SU-DHL-6 (cell line): ENCODE results near the gene CRIM1.

Source experiments
- H2AFZ ChIP-seq: fragments of 200-600 bp; sonication (generic); 2 replicates; pipeline ENCODE4 v1.6.1; 2014; ENCODE audit warnings: low read depth, mild to moderate bottlenecking, moderate library complexity, mixed read lengths, antibody characterized with exemption, low read length; ENCODE audit not compliant: severe bottlenecking
- H3F3A ChIP-seq: fragments of 200-600 bp; shearing (Covaris generic); 2 replicates; pipeline ENCODE4 v1.6.0; 2016; ENCODE audit warnings: antibody characterized with exemption, mild to moderate bottlenecking; ENCODE audit not compliant: insufficient read depth
- H3K27ac ChIP-seq: fragments of 200-600 bp; sonication (generic); 2 replicates; pipeline ENCODE4 v1.5.1; 2016; ENCODE audit warnings: low read depth, mild to moderate bottlenecking, low read length, moderate library complexity, mixed read lengths
- H3K27me3 ChIP-seq: fragments of 200-600 bp; sonication (generic), shearing (Covaris generic); 2 replicates; pipeline ENCODE4 v1.6.0; 2014; ENCODE audit warnings: mild to moderate bottlenecking, low read length
- H3K36me3 ChIP-seq: fragments of 200-600 bp; sonication (generic); 2 replicates; pipeline ENCODE4 v1.6.1; 2014; ENCODE audit warnings: mild to moderate bottlenecking, low read length, mixed read lengths
- H3K4me2 ChIP-seq: fragments of 300-600, 200-600 bp; shearing (Covaris generic), sonication (generic); 2 replicates; pipeline ENCODE4 v1.6.0; 2014; ENCODE audit warnings: low read length, low read depth, mild to moderate bottlenecking; ENCODE audit not compliant: poor library complexity, severe bottlenecking
- H3K4me3 ChIP-seq: fragments of 200-600 bp; sonication (generic); 2 replicates; pipeline ENCODE4 v1.5.1; 2014; ENCODE audit warnings: antibody characterized with exemption, low read length, mild to moderate bottlenecking, mixed read lengths; ENCODE audit not compliant: insufficient read depth, poor library complexity, severe bottlenecking
- H3K79me2 ChIP-seq: fragments of 200-600 bp; sonication (generic); 2 replicates; pipeline ENCODE4 v1.6.1; 2014; ENCODE audit warnings: mild to moderate bottlenecking, low read length, moderate library complexity; ENCODE audit not compliant: insufficient read depth
- H3K9ac ChIP-seq: fragments of 200-600 bp; sonication (generic); 2 replicates; pipeline ENCODE4 v1.7.0; 2014; ENCODE audit warnings: mild to moderate bottlenecking, low read length
- H3K9me2 ChIP-seq: fragments of 200-600 bp; sonication (generic); replicated peaks from 2 replicates; pipeline ENCODE4 v1.6.1; 2014; ENCODE audit warnings: low read length; ENCODE audit not compliant: insufficient read depth
- H3K9me3 ChIP-seq: fragments of 200-600 bp; sonication (generic); 2 replicates; pipeline ENCODE4 v1.6.1; 2014; ENCODE audit warnings: low read length, mixed read lengths; ENCODE audit not compliant: insufficient read depth
- H4K20me1 ChIP-seq: fragments of 200-600 bp; sonication (generic); 2 replicates; pipeline ENCODE4 v1.6.1; 2014; ENCODE audit warnings: low read depth, mild to moderate bottlenecking, antibody characterized with exemption, low read length, moderate library complexity, mixed read lengths
- EZH2phosphoT487 ChIP-seq: fragments of 200-600 bp; sonication (generic), shearing (Covaris generic); conservative IDR thresholded peaks from 2 replicates; pipeline ENCODE4 v1.6.1; 2018; ENCODE audit warnings: mild to moderate bottlenecking, antibody characterized with exemption, low read length, moderate library complexity, mixed read lengths
- TF ChIP-seq, protein P1 (sequence below): fragments of 200-600 bp; sonication (generic); IDR thresholded peaks from one replicate; pipeline ENCODE4 v1.5.1; 2017; ENCODE audit warnings: antibody characterized with exemption, mild to moderate bottlenecking, low read length, moderate library complexity; ENCODE audit not compliant: insufficient read depth, poor library complexity, severe bottlenecking

The CRIM1 gene

DNA sequence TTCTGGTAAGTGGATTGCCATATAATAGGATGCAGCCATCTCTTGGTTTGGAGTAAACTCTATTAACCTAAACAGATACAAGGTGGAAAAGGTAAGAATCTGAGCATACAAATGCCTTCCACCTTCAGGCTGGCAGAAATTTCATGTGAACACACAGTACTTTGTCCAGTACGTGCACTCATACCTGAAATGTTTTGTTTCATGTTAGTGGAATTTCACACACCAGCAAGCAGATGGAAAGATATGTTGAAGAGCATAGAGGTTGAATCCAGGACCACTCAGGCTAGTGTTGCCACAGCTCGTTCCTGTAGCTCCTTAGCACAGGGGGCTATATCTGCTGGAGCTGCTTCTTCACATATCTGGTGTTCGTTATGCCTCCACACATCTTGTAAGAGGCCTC, 34.0 kb downstream of the CRIM1 start:
- Histone ChIP-seq H3K27me3 (no peaks in the 10 kb centered on the region), H3K9me3 (no peaks in the 10 kb centered on the region), H3K79me2 (no peaks in the 10 kb centered on the region), H3F3A (no peaks in the 10 kb centered on the region), H3K36me3 (no peaks in the 10 kb centered on the region), H4K20me1 (no peaks in the 10 kb centered on the region), H3K4me3 (no peak overlapping the region), H3K4me2 (no peak overlapping the region), H3K9me2 (no peaks in the 10 kb centered on the region), H3K27ac (no peak overlapping the region), H3K9ac (no peak overlapping the region), H2AFZ (no peak overlapping the region)
- TF ChIP-seq, protein P1, sequence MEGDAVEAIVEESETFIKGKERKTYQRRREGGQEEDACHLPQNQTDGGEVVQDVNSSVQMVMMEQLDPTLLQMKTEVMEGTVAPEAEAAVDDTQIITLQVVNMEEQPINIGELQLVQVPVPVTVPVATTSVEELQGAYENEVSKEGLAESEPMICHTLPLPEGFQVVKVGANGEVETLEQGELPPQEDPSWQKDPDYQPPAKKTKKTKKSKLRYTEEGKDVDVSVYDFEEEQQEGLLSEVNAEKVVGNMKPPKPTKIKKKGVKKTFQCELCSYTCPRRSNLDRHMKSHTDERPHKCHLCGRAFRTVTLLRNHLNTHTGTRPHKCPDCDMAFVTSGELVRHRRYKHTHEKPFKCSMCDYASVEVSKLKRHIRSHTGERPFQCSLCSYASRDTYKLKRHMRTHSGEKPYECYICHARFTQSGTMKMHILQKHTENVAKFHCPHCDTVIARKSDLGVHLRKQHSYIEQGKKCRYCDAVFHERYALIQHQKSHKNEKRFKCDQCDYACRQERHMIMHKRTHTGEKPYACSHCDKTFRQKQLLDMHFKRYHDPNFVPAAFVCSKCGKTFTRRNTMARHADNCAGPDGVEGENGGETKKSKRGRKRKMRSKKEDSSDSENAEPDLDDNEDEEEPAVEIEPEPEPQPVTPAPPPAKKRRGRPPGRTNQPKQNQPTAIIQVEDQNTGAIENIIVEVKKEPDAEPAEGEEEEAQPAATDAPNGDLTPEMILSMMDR, result no peak
- no peak for TF ChIP-seq EZH2phosphoT487

DNA sequence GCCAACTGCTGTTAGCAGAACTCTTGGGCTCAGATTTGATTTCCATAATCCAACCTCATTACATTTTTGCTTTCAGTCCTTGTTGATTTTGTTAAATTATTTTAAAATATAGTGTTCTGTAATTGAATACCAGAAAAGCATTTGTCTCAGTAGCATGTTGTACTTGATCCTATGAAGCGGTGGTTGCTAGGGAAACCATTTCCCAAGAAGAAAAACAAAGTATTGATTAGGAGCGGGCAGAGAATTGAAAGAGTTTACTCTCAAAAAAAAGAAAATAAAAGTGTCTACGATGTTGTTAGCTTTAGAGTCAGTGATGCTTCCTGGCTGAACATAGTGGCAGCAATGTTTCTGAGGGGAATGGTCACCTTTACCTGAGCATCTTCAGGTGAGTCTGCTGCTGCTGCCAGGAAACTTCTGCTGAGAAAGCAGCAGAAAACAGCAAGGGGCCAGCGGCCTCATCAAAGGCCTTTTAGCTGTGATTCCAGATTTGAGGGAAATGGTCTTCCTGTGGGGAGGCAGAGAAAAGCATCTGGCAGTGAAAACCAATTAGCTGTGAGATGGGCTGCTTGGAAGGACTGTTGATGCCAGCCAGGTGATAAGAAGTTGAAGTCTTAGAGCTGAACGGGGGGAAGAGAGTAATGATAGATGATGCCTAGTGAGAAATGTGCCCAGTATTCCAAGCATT, 37.1 kb downstream of the CRIM1 start:
- Histone ChIP-seq H3K27me3 (no peaks in the 10 kb centered on the region), H3K9ac (no peak overlapping the region), H3K9me3 (no peaks in the 10 kb centered on the region), H3K36me3 (no peaks in the 10 kb centered on the region), H2AFZ (no peak overlapping the region), H4K20me1 (no peaks in the 10 kb centered on the region), H3K27ac (no peak overlapping the region), H3K4me2 (no peak overlapping the region), H3K4me3 (no peak overlapping the region), H3K9me2 (no peaks in the 10 kb centered on the region), H3F3A (no peaks in the 10 kb centered on the region), H3K79me2 (no peaks in the 10 kb centered on the region)
- TF ChIP-seq, protein P1, result no peak
- TF ChIP-seq EZH2phosphoT487, result no peak

DNA sequence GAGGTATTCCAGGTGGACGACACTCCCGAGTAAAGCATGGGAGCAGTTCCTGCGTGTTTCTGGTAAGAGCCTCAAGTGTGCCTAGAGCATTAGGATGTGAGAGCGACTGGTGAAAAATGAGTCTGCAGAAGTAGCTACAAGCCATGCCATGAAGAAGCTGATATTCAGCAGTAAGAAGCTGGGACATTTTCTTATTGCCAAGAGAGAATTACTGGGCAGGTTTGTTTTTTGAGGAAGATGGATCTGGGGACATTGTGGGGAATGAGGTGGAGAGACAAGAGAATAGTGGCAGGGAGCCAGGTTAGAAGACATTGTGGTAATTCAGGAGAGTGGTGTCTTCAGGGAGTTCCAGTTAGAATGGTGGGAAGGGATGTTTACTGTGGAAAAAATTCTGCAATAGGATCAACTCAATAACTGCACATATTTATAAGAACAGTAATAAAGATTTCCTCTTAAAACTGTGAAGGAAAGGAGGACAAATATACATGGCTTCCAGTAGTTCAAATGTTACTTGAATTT, 38.2 kb downstream of the CRIM1 start:
- Histone ChIP-seq H4K20me1 (no peaks in the 10 kb centered on the region), H3F3A (no peaks in the 10 kb centered on the region), H3K36me3 (no peaks in the 10 kb centered on the region), H2AFZ (no peak overlapping the region), H3K9ac (no peak overlapping the region), H3K9me3 (no peaks in the 10 kb centered on the region), H3K79me2 (no peaks in the 10 kb centered on the region), H3K27ac (no peak overlapping the region), H3K27me3 (no peaks in the 10 kb centered on the region), H3K4me2 (no peak overlapping the region), H3K4me3 (no peak overlapping the region), H3K9me2 (no peaks in the 10 kb centered on the region)
- TF ChIP-seq EZH2phosphoT487, result no peak
- TF ChIP-seq, protein P1, result no peak
